ENCODE results near the gene SLFNL1.

Gene SLFNL1

DNA sequence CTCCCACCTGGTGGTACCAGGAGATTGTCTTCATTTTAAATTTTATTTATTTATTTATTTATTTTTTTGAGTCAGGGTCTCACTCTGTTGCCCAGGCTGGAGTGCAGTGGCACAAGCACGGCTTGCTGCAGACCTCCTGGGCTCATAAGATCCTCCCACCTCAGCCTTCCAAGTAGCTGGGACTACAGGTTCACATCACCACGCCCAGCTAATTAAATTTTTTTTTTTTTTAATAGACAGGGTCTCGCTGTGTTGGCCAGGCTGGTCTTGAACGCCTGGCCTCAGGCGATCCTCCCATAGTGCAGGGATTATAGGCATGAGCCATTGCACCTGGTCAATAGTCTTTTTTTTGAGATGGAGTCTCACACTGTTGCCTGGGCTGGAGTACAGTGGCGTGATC is 8.5 kb downstream of the SLFNL1 start:
- ATAC-seq: no peak
- no peak overlapping the region for H3K4me3 Mint-ChIP-seq
- no peak overlapping the region for H3K27ac Mint-ChIP-seq
- peaks cover 14% of the 10 kb centered on the region for H3K4me1 Mint-ChIP-seq
- H3K9me3 Mint-ChIP-seq: no peaks in the 10 kb centered on the region
- H3K36me3 Mint-ChIP-seq: peaks cover 79% of the 10 kb centered on the region
- H3K27me3 Mint-ChIP-seq: no peaks in the 10 kb centered on the region

DNA sequence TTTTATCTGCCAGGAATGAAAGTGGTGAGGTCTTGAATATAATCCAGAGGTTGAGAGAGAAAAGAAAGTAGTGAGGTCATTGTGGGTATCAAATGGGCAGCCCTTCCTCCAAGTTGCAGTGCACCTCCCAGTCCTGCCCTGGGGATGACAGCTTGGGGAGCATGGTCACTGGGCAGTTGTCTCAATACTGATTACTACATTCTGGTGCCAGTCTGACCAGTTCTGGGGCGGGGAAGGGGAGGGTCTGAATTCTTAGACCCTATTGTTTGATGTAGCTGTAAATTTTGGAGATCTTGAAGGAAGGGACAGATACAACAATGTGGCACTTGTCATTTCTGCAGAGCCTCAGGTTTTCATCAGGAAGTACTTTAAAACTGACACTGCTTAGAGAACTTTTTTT is 11.2 kb downstream of the SLFNL1 start:
- peaks cover 85% of the 10 kb centered on the region for H3K36me3 Mint-ChIP-seq
- peaks cover 14% of the 10 kb centered on the region for H3K4me1 Mint-ChIP-seq

DNA sequence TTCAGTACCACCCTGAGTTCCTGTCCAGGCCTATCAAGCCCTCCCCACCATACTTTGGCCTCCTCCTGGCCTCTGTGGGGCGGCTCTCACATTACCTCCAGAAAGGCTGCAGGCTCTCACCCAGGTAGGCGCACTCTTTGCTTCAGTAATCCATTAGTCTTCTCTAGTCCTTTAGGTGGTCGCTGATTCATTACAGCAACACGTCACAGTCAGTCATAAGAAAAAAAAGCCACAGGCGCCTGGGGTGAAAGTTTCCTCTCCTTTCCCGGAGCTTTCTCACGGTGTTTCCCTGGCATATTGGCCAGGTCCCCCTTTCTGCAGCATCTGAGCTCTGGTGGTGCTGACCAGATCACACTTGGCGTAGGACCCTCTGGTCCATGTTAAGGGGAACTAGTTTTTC is 12.1 kb downstream of the SLFNL1 start:
- Mint-ChIP-seq H3K27ac (no peak overlapping the region), H3K27me3 (no peaks in the 10 kb centered on the region), H3K9me3 (no peaks in the 10 kb centered on the region), H3K4me1 (peaks cover 6% of the 10 kb centered on the region), H3K4me3 (no peak overlapping the region), H3K36me3 (peaks cover 80% of the 10 kb centered on the region)
- ATAC-seq: no peak

More for the DNA sequence above, 11.2 kb downstream of the SLFNL1 start:
- no peak overlapping the region for H3K4me3 Mint-ChIP-seq
- no peaks in the 10 kb centered on the region for H3K27me3 Mint-ChIP-seq
- no peaks in the 10 kb centered on the region for H3K9me3 Mint-ChIP-seq
- no peak for ATAC-seq
- no peak overlapping the region for H3K27ac Mint-ChIP-seq

DNA sequence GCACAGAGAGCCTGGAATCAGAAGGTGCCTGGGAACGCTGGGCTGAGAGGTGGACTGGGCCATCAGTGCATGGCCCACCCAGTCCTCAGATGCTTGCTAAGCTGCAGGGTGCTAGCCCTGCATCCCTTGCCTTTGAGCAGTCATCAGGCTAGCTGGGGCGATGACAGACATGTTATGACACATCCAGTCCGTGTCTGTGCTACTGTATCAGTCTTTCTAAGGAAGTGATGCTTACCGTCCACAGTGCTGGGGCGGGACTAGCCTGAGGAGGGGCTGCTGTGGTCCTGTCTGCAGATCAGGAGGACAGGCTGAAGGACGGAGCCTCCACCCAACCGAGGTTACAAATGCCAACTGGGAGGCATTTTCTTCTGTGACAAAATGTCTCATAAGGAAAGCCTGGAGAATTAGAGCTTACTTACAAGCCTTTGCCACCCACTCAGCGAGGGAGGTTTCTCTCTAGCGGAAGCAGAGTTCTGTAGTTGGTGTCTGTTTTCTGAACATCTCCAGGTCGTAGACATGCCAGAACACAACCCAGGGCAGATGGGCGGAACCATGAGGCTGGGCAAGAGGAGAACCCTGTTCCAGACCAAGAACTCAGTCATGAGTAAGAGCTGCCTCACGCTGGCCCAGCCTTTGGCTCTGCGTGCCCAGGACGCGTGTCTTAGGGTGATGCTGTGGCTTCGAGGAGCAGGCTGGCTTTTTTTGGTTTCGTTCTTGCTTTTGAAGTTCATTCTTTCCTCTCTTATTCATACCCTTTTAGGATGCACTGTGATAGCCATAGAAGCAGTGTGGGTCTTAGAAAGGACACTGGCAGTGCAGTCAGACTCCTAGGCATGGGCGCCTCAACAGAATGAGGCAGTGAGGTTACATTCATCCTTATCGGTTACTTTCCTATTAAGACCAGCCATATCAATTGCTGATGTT is 14.3 kb downstream of the SLFNL1 start:
- peaks cover 90% of the 10 kb centered on the region for H3K36me3 Mint-ChIP-seq
- H3K27ac Mint-ChIP-seq: no peak overlapping the region
- no peaks in the 10 kb centered on the region for H3K9me3 Mint-ChIP-seq
- H3K27me3 Mint-ChIP-seq: no peaks in the 10 kb centered on the region
- peaks cover 16% of the 10 kb centered on the region for H3K4me1 Mint-ChIP-seq
- H3K4me3 Mint-ChIP-seq: no peak overlapping the region
- ATAC-seq: no peak

DNA sequence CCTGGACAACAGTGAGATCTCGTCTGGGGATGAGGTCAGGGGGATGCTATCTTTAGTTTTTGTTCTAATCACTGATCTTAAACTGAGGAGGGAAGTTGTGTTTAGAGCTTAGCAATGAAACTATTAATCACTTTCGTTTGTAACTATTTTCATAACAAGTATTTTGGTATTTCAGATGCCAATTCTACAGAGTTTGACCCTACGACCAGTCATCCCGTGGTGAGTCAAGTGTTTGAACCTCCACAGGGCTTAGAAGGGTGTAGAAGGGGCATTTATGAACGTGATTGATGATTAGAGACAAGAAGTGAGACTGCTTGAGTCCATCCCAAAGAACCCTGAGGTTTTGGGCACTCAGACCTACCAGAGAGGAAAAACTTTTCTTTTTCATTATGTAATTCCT is 15.6 kb downstream of the SLFNL1 start:
- ATAC-seq: no peak
- H3K36me3 Mint-ChIP-seq: peaks cover 83% of the 10 kb centered on the region
- H3K4me3 Mint-ChIP-seq: no peak overlapping the region
- no peaks in the 10 kb centered on the region for H3K9me3 Mint-ChIP-seq
- H3K27me3 Mint-ChIP-seq: no peaks in the 10 kb centered on the region
- peaks cover 21% of the 10 kb centered on the region for H3K4me1 Mint-ChIP-seq
- H3K27ac Mint-ChIP-seq: no peak overlapping the region

DNA sequence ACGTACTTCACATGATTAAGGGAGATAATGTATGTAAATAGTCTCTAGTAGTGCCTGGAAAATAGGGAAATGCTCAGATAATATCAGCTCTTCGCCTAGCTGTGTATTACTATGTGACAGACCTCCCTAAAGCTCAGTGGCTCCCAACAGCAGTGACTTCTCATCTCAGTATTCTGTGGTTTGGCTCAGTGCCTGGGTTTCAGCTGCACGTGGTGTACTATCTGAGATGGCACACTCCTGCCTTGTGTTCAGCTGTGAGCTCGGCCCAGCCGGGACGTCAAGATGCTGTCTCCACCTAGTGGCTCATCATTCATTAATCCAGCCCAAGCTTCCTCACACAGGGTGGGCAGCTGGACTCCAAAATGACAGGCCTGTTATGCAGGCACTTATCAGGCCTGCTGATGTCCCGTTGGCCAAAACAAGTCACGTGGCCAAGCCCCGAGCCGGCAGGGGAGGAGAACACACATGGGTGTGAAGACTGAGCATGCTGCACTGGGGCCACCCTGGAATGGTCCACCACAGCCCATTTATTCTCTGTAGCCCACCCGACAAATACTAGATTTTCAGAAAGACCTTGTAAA is 17.8 kb downstream of the SLFNL1 start:
- Mint-ChIP-seq H3K36me3 (peaks cover 82% of the 10 kb centered on the region), H3K4me3 (peak overlapping the region; percentile 21), H3K9me3 (no peaks in the 10 kb centered on the region), H3K4me1 (peaks cover 21% of the 10 kb centered on the region), H3K27me3 (no peaks in the 10 kb centered on the region), H3K27ac (no peak overlapping the region)
- ATAC-seq: peak; percentile 99

DNA sequence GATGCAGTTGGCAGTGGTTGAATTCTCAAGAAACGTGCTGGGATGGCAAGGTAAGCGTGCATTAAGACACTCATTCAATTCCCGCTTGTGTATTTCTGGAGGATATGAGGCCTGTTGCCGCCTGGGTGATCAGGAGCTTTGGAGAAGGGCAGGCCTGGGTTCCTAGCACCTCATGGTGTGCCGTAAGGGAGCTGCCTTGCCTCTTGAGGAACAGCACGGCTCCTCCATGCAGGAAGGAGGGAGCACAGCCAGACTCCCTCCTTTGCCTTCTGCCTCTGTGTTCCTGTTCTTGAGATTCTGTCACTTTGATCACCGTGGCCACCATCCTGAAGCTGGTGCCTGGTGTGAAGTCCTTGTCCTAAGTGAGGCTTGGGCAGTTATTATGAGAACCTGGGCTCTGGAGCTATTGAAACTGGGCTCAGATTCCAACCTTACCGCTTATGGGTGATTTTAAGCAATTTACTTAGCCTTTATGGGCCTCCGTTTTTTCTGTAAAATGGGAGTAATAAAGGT is 18.3 kb downstream of the SLFNL1 start:
- no peak for ATAC-seq
- Mint-ChIP-seq H3K4me3 (no peak overlapping the region), H3K4me1 (peaks cover 21% of the 10 kb centered on the region), H3K27me3 (no peaks in the 10 kb centered on the region), H3K27ac (no peak overlapping the region), H3K9me3 (no peaks in the 10 kb centered on the region), H3K36me3 (peaks cover 81% of the 10 kb centered on the region)

DNA sequence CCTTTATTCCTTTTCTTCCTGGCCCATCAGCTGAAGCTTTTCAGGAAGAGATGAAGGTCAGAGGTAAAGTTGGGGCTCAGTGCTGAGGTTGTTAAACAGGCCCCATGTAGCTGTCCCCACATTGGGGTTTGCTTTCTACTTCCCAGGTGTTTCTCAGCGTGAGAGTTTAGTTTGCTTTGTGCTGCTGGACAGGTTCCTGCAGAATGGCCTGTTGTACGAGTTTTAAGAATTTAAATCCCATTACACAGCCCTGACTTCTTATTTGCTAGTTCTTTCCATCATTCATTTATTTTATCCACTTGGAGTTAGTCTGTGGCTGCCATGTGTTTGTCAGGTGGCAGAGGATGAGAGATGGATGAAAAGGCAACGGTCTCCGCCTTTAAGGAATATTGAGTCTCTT is 22.9 kb downstream of the SLFNL1 start:
- Mint-ChIP-seq H3K36me3 (peaks cover 79% of the 10 kb centered on the region), H3K4me1 (peaks cover 17% of the 10 kb centered on the region), H3K4me3 (no peak overlapping the region), H3K9me3 (no peaks in the 10 kb centered on the region), H3K27me3 (no peaks in the 10 kb centered on the region), H3K27ac (no peak overlapping the region)
- ATAC-seq: no peak

DNA sequence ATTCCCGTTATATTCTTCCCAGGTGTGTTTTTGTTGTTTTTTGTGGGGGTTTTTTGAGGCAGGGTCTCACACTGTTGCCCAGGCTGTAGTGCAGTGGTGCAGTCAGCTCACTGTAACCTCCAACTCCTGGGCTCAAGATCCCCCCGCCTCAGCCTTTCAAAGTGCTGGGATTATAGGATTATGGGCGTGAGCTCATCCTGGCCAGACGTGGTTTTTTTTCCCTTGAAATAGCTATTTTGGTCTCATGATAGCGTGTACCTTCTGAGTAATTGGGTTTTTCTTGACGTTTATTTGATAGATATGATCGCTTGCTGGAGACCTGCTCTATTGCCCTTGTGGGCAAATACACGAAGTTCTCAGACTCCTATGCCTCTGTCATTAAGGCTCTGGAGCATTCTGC is 24.4 kb downstream of the SLFNL1 start:
- H3K9me3 Mint-ChIP-seq: no peaks in the 10 kb centered on the region
- no peak for ATAC-seq
- H3K27ac Mint-ChIP-seq: no peak overlapping the region
- no peak overlapping the region for H3K4me3 Mint-ChIP-seq
- H3K4me1 Mint-ChIP-seq: peaks cover 3% of the 10 kb centered on the region
- peaks cover 69% of the 10 kb centered on the region for H3K36me3 Mint-ChIP-seq
- H3K27me3 Mint-ChIP-seq: no peaks in the 10 kb centered on the region

DNA sequence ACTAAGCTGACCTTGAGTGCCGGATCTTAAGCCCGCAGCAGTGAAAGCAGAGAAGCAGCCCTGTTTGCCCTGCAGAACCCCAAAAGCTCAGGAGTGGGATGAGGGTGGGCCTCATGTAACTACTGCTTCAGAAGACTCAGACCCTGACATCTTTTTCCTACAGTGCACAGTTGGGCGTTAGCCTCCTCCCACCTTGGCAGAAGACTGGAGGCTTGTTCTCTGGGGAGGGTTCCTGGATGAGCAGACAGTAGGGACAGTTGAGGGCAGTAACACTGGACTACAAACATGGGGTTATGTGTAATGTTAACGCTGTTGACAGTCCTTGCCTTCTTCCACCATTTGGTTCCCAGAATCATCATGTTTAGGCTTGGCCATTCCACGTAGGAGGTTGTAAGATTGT is 32.5 kb downstream of the SLFNL1 start:
- no peak overlapping the region for H3K4me3 Mint-ChIP-seq

DNA sequence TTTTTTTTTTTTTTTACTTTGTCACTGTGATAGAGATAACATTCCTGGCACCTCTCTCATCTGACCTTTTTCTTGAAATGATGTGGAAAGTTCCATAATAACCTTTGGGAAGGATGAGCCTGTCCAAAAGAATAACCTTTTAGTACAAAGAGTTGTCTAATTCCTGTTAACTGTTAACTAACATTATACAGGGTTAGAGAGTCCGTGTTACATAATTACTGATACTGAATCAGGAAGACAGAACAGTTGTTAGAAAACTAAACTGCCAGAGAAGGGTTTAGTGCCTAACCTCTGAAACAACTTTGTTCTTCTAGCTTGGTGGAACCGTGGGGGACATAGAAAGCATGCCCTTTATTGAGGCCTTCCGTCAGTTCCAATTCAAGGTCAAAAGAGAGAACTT is 33.2 kb downstream of the SLFNL1 start:
- Mint-ChIP-seq H3K4me3 (no peak overlapping the region), H3K27me3 (no peaks in the 10 kb centered on the region), H3K9me3 (no peaks in the 10 kb centered on the region), H3K4me1 (no peaks in the 10 kb centered on the region), H3K27ac (no peak overlapping the region), H3K36me3 (peaks cover 65% of the 10 kb centered on the region)
- ATAC-seq: no peak

More for the DNA sequence above, 32.5 kb downstream of the SLFNL1 start:
- Mint-ChIP-seq H3K36me3 (peaks cover 65% of the 10 kb centered on the region), H3K27ac (no peak overlapping the region), H3K4me1 (no peaks in the 10 kb centered on the region), H3K9me3 (no peaks in the 10 kb centered on the region), H3K27me3 (no peaks in the 10 kb centered on the region)
- ATAC-seq: no peak

DNA sequence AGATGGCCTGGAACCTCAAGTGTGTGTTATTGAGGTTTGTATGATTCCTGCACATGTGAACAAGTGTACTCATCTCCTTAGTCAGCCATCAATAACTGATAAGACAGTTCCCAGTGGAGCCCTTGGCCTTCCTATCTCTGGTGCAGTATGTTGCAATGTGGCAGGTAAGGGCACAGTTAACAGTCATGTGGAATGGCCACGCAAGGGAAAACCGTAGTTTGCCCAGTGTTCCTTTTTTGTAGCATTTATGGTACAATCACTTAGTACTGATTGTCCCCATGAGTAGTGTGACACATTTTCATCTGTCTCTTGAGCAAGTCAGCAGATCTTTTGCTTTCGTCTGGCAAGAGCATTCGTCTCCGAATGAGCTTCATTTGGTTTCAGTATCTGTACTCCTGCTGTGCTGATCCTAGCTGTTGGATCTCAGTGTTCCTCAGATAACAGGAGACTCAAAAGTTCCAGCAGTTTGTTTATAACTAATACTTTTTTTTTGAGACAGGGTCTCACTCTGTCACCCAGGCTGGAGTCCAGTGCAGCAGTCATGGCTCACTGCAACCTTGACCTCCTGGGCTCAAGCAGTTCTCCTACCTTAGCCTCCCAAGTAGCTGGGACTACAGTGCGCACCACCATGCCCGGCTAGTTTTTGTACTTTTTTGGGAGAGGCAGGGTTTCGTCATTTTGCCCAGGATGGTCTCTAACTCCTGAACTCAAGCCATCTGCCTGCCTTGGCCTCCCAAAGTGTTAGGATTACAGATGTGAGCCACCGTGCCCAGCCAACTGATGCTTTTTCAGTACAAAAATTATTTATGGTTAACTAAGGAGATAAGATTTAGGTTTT is 33.9 kb downstream of the SLFNL1 start:
- H3K36me3 Mint-ChIP-seq: peaks cover 65% of the 10 kb centered on the region
- no peak overlapping the region for H3K27ac Mint-ChIP-seq
- no peaks in the 10 kb centered on the region for H3K4me1 Mint-ChIP-seq
- no peak for ATAC-seq
- no peak overlapping the region for H3K4me3 Mint-ChIP-seq
- H3K27me3 Mint-ChIP-seq: no peaks in the 10 kb centered on the region
- H3K9me3 Mint-ChIP-seq: no peaks in the 10 kb centered on the region

DNA sequence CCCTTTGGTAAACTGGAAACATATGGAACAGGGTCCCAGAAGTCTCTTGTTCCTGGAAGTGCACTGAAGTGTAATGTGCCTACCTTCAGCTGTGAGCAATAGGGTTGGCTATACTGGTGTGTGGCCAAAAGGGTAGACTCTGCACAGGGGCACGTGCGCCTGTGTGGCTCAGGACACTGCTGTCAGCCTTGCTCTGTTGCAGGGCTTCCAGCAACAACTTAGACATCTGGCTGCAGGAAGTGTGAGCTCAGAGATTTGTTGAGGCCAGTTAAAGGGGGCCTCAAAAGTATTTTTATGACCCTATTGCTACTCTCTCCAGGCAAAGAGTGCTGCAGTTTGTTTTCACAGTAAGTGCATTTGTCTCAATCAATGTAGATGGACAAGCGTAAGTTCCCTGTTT is 34.6 kb downstream of the SLFNL1 start:
- Mint-ChIP-seq H3K4me1 (peaks cover 5% of the 10 kb centered on the region), H3K9me3 (no peaks in the 10 kb centered on the region), H3K36me3 (peaks cover 64% of the 10 kb centered on the region), H3K27ac (no peak overlapping the region), H3K4me3 (no peak overlapping the region), H3K27me3 (no peaks in the 10 kb centered on the region)
- ATAC-seq: no peak

DNA sequence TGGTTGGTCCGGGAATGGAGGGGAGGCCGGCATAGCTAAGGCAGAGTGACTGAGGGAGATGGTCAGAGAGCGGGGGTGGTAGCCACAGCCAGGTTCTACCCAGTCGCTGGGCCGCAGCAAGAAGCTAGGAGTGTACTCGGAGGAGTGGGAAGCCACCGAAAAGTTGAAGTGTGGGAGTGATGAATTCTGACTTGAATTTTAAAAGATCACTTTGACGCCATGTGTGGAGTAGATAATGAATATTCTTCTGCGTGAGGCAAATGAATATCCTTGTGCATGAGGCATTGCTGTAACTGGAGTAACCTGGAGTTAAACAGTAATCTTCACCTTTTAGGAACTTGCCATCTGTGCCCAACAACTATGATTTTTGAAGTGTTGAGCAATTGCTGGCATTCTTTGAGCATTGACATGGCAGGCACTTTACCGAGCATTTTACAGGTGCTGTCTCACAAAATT is 35.2 kb downstream of the SLFNL1 start:
- no peak for ATAC-seq
- H3K27me3 Mint-ChIP-seq: no peaks in the 10 kb centered on the region
- no peaks in the 10 kb centered on the region for H3K9me3 Mint-ChIP-seq
- H3K36me3 Mint-ChIP-seq: peaks cover 59% of the 10 kb centered on the region
- no peak overlapping the region for H3K4me3 Mint-ChIP-seq
- H3K4me1 Mint-ChIP-seq: peaks cover 9% of the 10 kb centered on the region
- no peak overlapping the region for H3K27ac Mint-ChIP-seq

DNA sequence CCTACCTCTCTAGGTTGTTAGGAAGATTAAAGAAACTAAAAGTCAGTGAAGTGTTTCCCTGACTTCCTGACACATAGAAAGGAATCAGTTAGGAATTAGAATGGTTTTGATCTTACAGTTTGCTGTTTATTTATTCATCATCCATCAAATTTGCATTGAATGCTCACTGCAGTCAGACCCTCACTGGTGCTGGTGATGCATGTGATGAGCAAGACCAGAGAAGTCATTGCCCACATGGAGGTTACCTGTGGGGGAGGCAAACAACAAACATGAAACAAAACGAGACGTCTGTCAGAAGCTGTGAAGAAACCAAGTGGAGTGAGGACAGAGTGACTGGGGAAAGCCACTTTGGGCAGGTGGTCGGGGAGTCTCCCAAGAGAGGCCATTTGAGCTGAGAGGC is 35.6 kb downstream of the SLFNL1 start:
- Mint-ChIP-seq H3K27ac (no peak overlapping the region), H3K9me3 (no peaks in the 10 kb centered on the region), H3K4me3 (no peak overlapping the region), H3K27me3 (no peaks in the 10 kb centered on the region), H3K36me3 (peaks cover 55% of the 10 kb centered on the region), H3K4me1 (peaks cover 14% of the 10 kb centered on the region)
- ATAC-seq: no peak

All from stimulated activated memory B cell treated with anti-CD40 and anti-IgM and Interleukin-4, amounts not matched to agents 10 μg/mL and 1 μg/mL and 100 μg/mL, for 72 hours (primary cell).